Subcutaneous abdominal adipose tissue (tissue), 5 donors: Measurements from ENCODE around the gene TIMP1.

ENCODE experiments used
- H3K27ac ChIP-seq: one replicate; pipeline ENCODE4 v1.7.0; 2013; ENCODE audit warnings: low read depth, mild to moderate bottlenecking, inconsistent platforms, low read length, moderate library complexity
- H3K27me3 ChIP-seq, 5 donors: one replicate each; pipeline ENCODE4 v1.7.0; 2013; ENCODE audit warnings: low read length in 5 of 5, inconsistent platforms in 1 of 5; ENCODE audit not compliant: control insufficient read depth in 5 of 5, insufficient read depth in 4 of 5
- H3K36me3 ChIP-seq, 5 donors: one replicate each; pipeline ENCODE4 v1.7.0; 2013; ENCODE audit warnings: low read length in 5 of 5; ENCODE audit not compliant: control insufficient read depth in 5 of 5, insufficient read depth in 5 of 5
- H3K4me1 ChIP-seq, 5 donors: one replicate each; pipeline ENCODE4 v1.7.0; 2013; ENCODE audit warnings: low read length in 5 of 5, mild to moderate bottlenecking in 3 of 5, moderate library complexity in 1 of 5; ENCODE audit not compliant: control insufficient read depth in 5 of 5, insufficient read depth in 5 of 5
- H3K4me3 ChIP-seq, 5 donors: one replicate each; pipeline ENCODE4 v1.7.0; 2013; ENCODE audit warnings: low read length in 5 of 5, low read depth in 1 of 5
- H3K9ac ChIP-seq, 5 donors: one replicate each; pipeline ENCODE4 v1.7.0; 2013; ENCODE audit warnings: low read length in 5 of 5, mild to moderate bottlenecking in 4 of 5, moderate library complexity in 3 of 5
- H3K9me3 ChIP-seq, 5 donors: one replicate each; pipeline ENCODE4 v1.7.0; 2013; ENCODE audit warnings: low read length in 5 of 5; ENCODE audit not compliant: control insufficient read depth in 5 of 5
- donor health status: healthy.
- donor health status: healthy.
- donor health status: healthy.
- donor health status: healthy.
- donor health status: healthy.

TIMP1 gene

DNA sequence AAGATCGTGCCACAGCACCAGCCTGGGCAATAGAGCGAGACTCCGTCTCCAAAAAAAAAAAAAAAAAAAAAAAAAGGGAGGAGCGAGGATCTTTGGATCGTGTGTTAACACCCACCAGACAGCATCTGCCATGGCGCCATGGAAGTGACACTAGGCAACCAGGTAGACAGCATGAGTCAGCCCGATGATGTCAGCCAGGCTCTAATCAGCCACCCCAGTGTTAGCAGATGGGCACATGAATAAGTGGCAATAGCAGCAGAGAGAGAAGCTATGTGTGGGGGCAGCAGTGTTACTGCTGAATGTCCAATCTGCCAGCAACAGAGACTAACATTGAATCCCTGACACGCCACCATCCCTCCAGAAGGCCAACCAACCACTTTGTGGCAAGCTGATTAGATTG lies 30.8 kb downstream of the TIMP1 start:
- Histone ChIP-seq H3K27me3 (peaks cover 0 to 22% (median 12%) of the 10 kb centered on the region in 5 donors), H3K36me3 (no peaks in the 10 kb centered on the region), H3K27ac (no peak overlapping the region), H3K4me1 (no peaks in the 10 kb centered on the region), H3K9me3 (peaks cover 0 to 6% (median 0%) of the 10 kb centered on the region in 5 donors), H3K9ac (no peak overlapping the region), H3K4me3 (no peak overlapping the region)

DNA sequence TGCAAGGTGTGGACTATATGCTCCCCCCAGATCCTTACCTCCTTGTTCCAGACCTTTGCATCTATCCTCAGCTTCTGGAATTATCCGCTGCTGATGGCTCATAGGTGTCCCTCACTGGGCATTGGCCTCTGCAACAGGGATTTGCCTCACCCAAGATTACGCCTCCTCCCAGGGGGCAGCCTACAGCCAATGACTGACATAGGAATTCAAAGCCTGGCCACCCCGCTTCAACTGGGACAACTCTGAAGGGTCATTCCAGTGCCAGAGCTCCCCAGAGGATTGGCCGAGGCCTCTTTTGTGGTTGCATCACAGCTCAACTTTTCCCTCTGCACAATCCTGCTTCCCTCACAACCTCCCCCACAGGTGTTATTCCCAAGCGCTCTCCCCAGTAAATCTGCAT lies 32.4 kb downstream of the TIMP1 start:
- Histone ChIP-seq H3K27ac (no peak overlapping the region), H3K36me3 (no peaks in the 10 kb centered on the region)

DNA sequence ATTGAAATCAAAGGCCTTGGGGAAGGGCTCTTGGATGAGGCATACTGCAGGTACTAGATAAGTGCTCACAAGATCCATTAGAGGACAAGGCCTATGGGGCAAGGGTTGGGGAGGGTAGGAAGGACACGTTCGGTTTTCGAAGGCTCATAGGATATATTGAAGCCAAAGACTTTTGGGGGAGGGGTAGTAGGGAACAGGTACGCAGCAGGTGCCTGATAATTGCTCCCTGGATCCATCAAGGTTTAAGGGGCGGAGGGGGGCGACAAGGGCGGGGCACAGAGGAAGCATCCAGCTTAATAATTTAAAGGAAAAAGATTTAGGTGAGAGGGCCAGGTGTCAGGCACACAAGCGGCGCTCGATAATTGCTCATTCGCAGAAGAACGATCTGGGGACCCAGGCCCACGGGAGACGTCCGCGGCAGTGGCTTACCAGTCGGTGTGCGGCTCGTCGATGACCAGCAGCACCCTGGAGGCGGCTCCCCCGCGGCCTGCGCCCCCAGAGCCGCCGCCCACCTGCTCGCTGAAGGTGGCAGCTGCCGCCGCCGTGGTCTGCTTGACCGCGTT lies 36.8 kb downstream of the TIMP1 start:
- Histone ChIP-seq H3K9ac (no peak overlapping the region), H3K4me3 (peak overlapping the region in 1 of 5 donors; percentile 44)

More for the DNA sequence above, 32.4 kb downstream of the TIMP1 start:
- Histone ChIP-seq H3K4me1 (peaks cover 0 to 3% (median 0%) of the 10 kb centered on the region in 5 donors), H3K27me3 (peaks cover 0 to 19% (median 10%) of the 10 kb centered on the region in 5 donors), H3K9me3 (peaks cover 0 to 6% (median 0%) of the 10 kb centered on the region in 5 donors), H3K9ac (no peak overlapping the region), H3K4me3 (no peak overlapping the region)

DNA sequence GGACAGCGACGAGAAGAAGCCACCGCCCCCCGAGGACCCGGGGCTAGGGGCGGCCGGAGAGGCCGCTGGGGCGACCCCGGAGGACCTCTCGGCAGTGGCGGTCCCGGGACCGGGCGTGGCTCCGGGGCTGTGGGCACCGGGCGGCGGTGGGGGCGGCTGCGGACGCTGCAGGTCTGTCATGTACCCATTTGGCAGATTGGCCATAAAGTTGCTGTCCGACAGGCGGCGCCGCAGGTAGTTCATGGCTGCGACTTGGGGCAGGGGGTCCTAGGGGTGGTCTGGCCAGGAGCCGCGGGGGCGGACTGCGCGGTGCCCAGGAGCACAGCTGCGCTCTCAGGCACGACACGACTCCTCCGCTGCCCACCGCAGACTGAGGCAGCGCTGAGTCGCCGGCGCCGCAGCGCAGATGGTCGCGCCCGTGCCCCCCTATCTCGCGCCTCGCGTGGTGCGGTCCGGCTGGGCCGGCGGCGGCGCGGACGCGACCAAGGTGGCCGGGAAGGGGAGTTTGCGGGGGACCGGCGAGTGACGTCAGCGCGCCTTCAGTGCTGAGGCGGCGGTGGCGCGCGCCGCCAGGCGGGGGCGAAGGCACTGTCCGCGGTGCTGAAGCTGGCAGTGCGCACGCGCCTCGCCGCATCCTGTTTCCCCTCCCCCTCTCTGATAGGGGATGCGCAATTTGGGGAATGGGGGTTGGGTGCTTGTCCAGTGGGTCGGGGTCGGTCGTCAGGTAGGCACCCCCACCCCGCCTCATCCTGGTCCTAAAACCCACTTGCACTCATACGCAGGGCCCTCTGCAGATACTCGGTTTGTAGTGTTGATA lies 37.5 kb downstream of the TIMP1 start, which contains the start of gene SYN1:
Gene SYN1, minus strand, starts transcription at position 372 of the 817 bp plus-strand sequence. Its CDS starts 129 bp downstream, at position 243.
- Histone ChIP-seq H3K36me3 (no peaks in the 10 kb centered on the region), H3K9me3 (peaks cover 0 to 10% (median 0%) of the 10 kb centered on the region in 5 donors), H3K27me3 (peaks cover 0 to 26% (median 13%) of the 10 kb centered on the region in 5 donors), H3K27ac (no peak within 1 kb of the TSS), H3K4me1 (peaks cover 0 to 10% (median 0%) of the 10 kb centered on the region in 5 donors), H3K9ac (no peak within 1 kb of the TSS), H3K4me3 (peak within 1 kb of the TSS in 2 of 5 donors; percentile 44 to 62)

More for the DNA sequence above, 36.8 kb downstream of the TIMP1 start:
- peaks cover 0 to 26% (median 14%) of the 10 kb centered on the region in 5 donors for H3K27me3 ChIP-seq
- H3K36me3 ChIP-seq: no peaks in the 10 kb centered on the region
- H3K27ac ChIP-seq: no peak overlapping the region
- H3K4me1 ChIP-seq: peaks cover 0 to 9% (median 0%) of the 10 kb centered on the region in 5 donors
- H3K9me3 ChIP-seq: peaks cover 0 to 8% (median 0%) of the 10 kb centered on the region in 5 donors

DNA sequence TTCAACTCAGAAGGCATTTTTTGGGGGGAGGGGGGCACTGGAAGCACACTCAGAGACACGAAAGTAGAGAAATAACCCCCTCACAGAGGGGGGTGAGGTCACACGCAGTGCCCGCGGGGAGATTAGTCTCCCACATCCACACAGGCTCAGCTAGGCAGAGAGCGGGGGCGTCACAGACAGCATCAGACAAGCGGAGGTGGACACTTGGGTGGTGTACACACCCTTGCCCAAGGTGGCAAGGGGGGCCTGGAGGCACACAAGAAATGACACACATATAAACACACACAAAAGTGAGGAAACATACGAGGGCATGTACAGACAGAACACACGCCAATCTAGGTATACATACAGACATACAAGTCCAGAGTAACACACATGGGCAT lies 38.1 kb downstream of the TIMP1 start:
- peaks cover 0 to 27% (median 13%) of the 10 kb centered on the region in 5 donors for H3K27me3 ChIP-seq
- peaks cover 0 to 10% (median 0%) of the 10 kb centered on the region in 5 donors for H3K9me3 ChIP-seq
- H3K36me3 ChIP-seq: no peaks in the 10 kb centered on the region
- no peak overlapping the region for H3K9ac ChIP-seq
- H3K4me1 ChIP-seq: peaks cover 0 to 10% (median 0%) of the 10 kb centered on the region in 5 donors
- no peak overlapping the region for H3K27ac ChIP-seq
- no peak overlapping the region for H3K4me3 ChIP-seq

DNA sequence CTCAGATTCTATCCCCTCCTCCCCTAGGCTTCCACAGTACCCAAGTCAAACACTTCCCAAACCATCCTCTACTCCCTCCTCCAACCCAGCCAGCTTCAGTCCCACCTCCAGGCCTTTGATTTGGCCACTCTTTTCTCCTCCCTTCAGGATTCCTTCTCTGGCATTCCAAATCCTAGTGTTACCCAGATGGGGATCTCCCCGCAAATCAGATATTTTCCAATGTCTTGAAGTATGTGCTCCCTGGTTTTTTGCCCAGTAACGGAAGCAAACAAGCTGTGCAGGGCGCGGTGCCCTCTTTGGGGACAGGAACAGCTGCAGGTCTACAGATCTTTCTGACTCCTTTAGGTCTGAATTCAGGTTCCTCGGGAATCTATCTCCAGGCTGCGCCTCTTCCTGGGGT lies 39.6 kb downstream of the TIMP1 start:
- peaks cover 0 to 10% (median 0%) of the 10 kb centered on the region in 5 donors for H3K9me3 ChIP-seq
- no peaks in the 10 kb centered on the region for H3K36me3 ChIP-seq

DNA sequence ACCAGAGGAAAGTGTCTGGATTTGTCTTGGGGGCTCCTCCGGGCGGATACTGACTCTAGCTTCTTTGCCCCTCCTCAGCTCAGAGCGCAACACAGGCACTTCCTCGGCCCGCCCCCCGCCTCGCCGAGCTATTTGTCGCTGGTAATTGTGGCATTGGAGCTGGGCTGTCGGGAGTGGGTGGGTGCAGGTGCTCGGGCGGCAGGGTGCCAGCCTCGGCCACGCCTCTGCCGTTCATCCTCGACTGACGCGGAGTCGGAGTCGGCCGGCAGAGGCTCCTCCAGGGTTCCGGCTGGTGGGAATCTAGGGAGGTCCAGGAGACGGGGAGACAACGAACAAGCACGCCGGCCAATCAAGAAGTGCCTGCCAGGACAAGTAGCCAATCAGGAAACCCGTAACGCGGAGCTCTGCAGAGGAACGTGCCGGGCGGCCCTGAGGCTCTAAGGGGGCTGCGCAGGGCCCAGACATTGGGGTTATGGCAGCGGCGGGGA lies 41.3 kb downstream of the TIMP1 start:
- H3K27ac ChIP-seq: no peak overlapping the region
- peak overlapping the region in 2 of 5 donors; percentile 21 to 24 for H3K4me3 ChIP-seq

More for the DNA sequence above, 39.6 kb downstream of the TIMP1 start:
- Histone ChIP-seq H3K9ac (no peak overlapping the region), H3K4me3 (no peak overlapping the region), H3K27me3 (peaks cover 0 to 27% (median 14%) of the 10 kb centered on the region in 5 donors), H3K4me1 (peaks cover 0 to 10% (median 0%) of the 10 kb centered on the region in 5 donors), H3K27ac (no peak overlapping the region)

DNA sequence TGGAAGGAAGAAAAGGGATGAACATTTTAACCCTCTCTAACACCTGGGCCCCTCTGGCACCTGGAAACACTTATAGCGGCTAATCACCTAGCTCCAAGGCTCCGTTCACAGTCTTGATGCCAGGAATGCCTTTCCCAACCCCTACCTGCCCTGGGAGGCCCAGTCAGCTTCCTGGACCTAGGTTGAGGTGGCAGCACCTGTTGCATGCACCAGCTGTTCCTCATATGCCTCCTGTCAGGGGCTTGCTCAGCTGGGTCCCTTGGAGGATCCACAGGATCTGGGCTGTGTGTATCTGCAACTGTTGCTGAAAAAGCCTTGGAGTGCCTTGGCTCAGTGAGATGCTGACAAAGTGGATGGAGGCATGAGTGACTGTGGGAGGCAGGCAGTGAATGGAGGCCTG lies 43.1 kb downstream of the TIMP1 start:
- Histone ChIP-seq H3K36me3 (no peaks in the 10 kb centered on the region), H3K27ac (no peak overlapping the region), H3K9ac (no peak overlapping the region), H3K9me3 (peaks cover 0 to 10% (median 0%) of the 10 kb centered on the region in 5 donors), H3K27me3 (peaks cover 0 to 29% (median 13%) of the 10 kb centered on the region in 5 donors), H3K4me3 (no peak overlapping the region), H3K4me1 (peaks cover 0 to 13% (median 4%) of the 10 kb centered on the region in 5 donors)

More for the DNA sequence above, 41.3 kb downstream of the TIMP1 start:
- no peaks in the 10 kb centered on the region for H3K36me3 ChIP-seq
- peaks cover 0 to 10% (median 0%) of the 10 kb centered on the region in 5 donors for H3K9me3 ChIP-seq
- H3K9ac ChIP-seq: no peak overlapping the region
- peaks cover 0 to 10% (median 0%) of the 10 kb centered on the region in 5 donors for H3K4me1 ChIP-seq
- peaks cover 0 to 29% (median 15%) of the 10 kb centered on the region in 5 donors for H3K27me3 ChIP-seq

DNA sequence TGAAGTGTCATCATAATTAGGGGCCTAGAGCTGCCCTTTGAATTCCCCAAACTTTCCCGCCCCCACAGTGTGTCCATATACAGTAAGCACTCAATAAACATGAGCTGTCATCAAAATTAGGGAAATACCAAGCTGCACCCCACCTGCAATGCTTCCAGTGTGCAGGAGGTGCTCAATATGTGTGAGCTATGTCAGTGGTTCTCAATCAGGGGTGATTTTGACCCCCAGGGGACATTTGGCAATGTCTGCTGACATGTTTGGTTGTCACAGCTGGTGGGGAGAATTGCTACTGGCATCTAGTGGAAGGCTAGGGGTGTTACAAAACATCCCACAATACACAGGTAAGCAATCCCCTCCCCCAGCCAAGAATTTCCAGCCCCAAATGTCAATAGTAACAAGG lies 46.7 kb downstream of the TIMP1 start:
- Histone ChIP-seq H3K27ac (no peak overlapping the region), H3K4me3 (no peak overlapping the region), H3K4me1 (peaks cover 0 to 10% (median 3%) of the 10 kb centered on the region in 5 donors), H3K36me3 (no peaks in the 10 kb centered on the region), H3K9ac (no peak overlapping the region), H3K27me3 (peaks cover 0 to 16% (median 5%) of the 10 kb centered on the region in 5 donors), H3K9me3 (peaks cover 0 to 3% (median 0%) of the 10 kb centered on the region in 5 donors)
